Mesenchymal stem cell (in vitro differentiated cells and primary cell): ENCODE results near the gene CALR.

ENCODE experiments used
- DNase-seq: peaks from one replicate; pipeline ENCODE4 v3.0.0-alpha.2; 2013
- H2AFZ ChIP-seq: one replicate; pipeline ENCODE4 v1.6.1; 2013; ENCODE audit warnings: low read depth, mild to moderate bottlenecking, control low read depth, inconsistent platforms, low read length, moderate library complexity
- H2AK5ac ChIP-seq: 2 replicates; pipeline ENCODE4 v1.6.1; 2013; ENCODE audit warnings: low read length, moderate library complexity, mild to moderate bottlenecking, inconsistent platforms; ENCODE audit not compliant: severe bottlenecking
- H2BK120ac ChIP-seq: one replicate; pipeline ENCODE4 v1.6.1; 2013; ENCODE audit warnings: low read depth, mild to moderate bottlenecking, inconsistent platforms, low read length, moderate library complexity
- H2BK12ac ChIP-seq, 2 experiments: one replicate each; pipeline ENCODE4 v1.6.1; 2013; ENCODE audit warnings: inconsistent platforms in 2 of 2, low read length in 2 of 2, mild to moderate bottlenecking in 2 of 2, moderate library complexity in 2 of 2, control low read depth in 1 of 2
- H2BK15ac ChIP-seq: one replicate; pipeline ENCODE4 v1.6.1; 2013; ENCODE audit warnings: mild to moderate bottlenecking, low read depth, inconsistent platforms; ENCODE audit not compliant: poor library complexity, severe bottlenecking
- H2BK5ac ChIP-seq: 2 replicates; pipeline ENCODE4 v1.6.1; 2013; ENCODE audit warnings: low read depth, mild to moderate bottlenecking, low read length, control low read depth, inconsistent platforms; ENCODE audit not compliant: poor library complexity, severe bottlenecking
- H3K14ac ChIP-seq, 2 experiments: one replicate each; pipeline ENCODE4 v1.6.1; 2013; ENCODE audit warnings: inconsistent platforms in 2 of 2, low read length in 2 of 2, control low read depth in 1 of 2, mild to moderate bottlenecking in 1 of 2, moderate library complexity in 1 of 2
- H3K18ac ChIP-seq, 2 experiments: one replicate each; pipeline ENCODE4 v1.6.1; 2013; ENCODE audit warnings: inconsistent platforms in 2 of 2, low read length in 2 of 2, control low read depth in 1 of 2, low read depth in 1 of 2, mild to moderate bottlenecking in 1 of 2
- H3K23ac ChIP-seq, 2 experiments: one replicate each; pipeline ENCODE4 v1.6.1; 2013; ENCODE audit warnings: inconsistent platforms in 2 of 2, low read length in 2 of 2, mild to moderate bottlenecking in 2 of 2, moderate library complexity in 2 of 2, control low read depth in 1 of 2
- H3K27ac ChIP-seq: 2 replicates; pipeline ENCODE4 v1.5.1; 2013; ENCODE audit warnings: mild to moderate bottlenecking, moderate library complexity, low read length, control low read depth, inconsistent platforms; ENCODE audit not compliant: poor library complexity, severe bottlenecking
- H3K27me3 ChIP-seq, 2 experiments: 2 replicates each; pipeline versions ENCODE4 v1.6.1 to v1.7.0; 2013; ENCODE audit warnings: low read length in 2 of 2, mild to moderate bottlenecking in 2 of 2, moderate library complexity in 2 of 2, control low read depth in 1 of 2, inconsistent platforms in 1 of 2; ENCODE audit not compliant: control insufficient read depth in 1 of 2, insufficient read depth in 1 of 2
- H3K36me3 ChIP-seq, 2 experiments: 2 replicates each; pipeline versions ENCODE4 v1.6.1 to v1.7.0; 2013; ENCODE audit warnings: low read length in 2 of 2, control low read depth in 1 of 2, inconsistent platforms in 1 of 2, low read depth in 1 of 2, mild to moderate bottlenecking in 1 of 2; ENCODE audit not compliant: insufficient read depth in 2 of 2, control insufficient read depth in 1 of 2
- H3K4ac ChIP-seq, 2 experiments: one replicate each; pipeline ENCODE4 v1.6.1; 2013; ENCODE audit warnings: inconsistent platforms in 2 of 2, low read length in 2 of 2, mild to moderate bottlenecking in 2 of 2, moderate library complexity in 2 of 2, control low read depth in 1 of 2, low read depth in 1 of 2
- H3K4me1 ChIP-seq: 2 replicates; pipeline ENCODE4 v1.6.1; 2013; ENCODE audit warnings: low read depth, low read length, control low read depth; ENCODE audit not compliant: control insufficient read depth, insufficient read depth
- H3K4me2 ChIP-seq: 2 replicates; pipeline ENCODE4 v1.6.1; 2013; ENCODE audit warnings: low read length, mild to moderate bottlenecking, inconsistent platforms; ENCODE audit not compliant: poor library complexity, severe bottlenecking
- H3K4me3 ChIP-seq, 2 experiments: 2 replicates each; pipeline versions ENCODE4 v1.5.1 to v1.7.0; 2013; ENCODE audit warnings: low read length in 2 of 2, mild to moderate bottlenecking in 2 of 2, control low read depth in 1 of 2, low read depth in 1 of 2; ENCODE audit not compliant: insufficient read depth in 1 of 2
- H3K79me1 ChIP-seq: replicated peaks from 2 replicates; pipeline ENCODE4 v1.6.1; 2013; ENCODE audit warnings: mild to moderate bottlenecking, control low read depth, low read length, inconsistent platforms; ENCODE audit not compliant: poor library complexity, severe bottlenecking
- H3K9ac ChIP-seq: 2 replicates; pipeline ENCODE4 v1.7.0; 2013; ENCODE audit warnings: mild to moderate bottlenecking, low read length, moderate library complexity
- H3K9me3 ChIP-seq: 2 replicates; pipeline ENCODE4 v1.7.0; 2013; ENCODE audit warnings: mild to moderate bottlenecking, low read length; ENCODE audit not compliant: control insufficient read depth
- H4K8ac ChIP-seq: one replicate; pipeline ENCODE4 v1.6.1; 2013; ENCODE audit warnings: inconsistent platforms, mild to moderate bottlenecking, low read length, moderate library complexity
- H4K91ac ChIP-seq: one replicate; pipeline ENCODE4 v1.6.1; 2013; ENCODE audit warnings: mild to moderate bottlenecking, low read length, inconsistent platforms
- WGBS: methylation state at CpG from one replicate; pipeline ENCODE4 v1.1.7; 2013; ENCODE audit warnings: mixed read lengths; 5-methylcytosine and 5-hydroxymethylcytosine counted together

The CALR gene

DNA sequence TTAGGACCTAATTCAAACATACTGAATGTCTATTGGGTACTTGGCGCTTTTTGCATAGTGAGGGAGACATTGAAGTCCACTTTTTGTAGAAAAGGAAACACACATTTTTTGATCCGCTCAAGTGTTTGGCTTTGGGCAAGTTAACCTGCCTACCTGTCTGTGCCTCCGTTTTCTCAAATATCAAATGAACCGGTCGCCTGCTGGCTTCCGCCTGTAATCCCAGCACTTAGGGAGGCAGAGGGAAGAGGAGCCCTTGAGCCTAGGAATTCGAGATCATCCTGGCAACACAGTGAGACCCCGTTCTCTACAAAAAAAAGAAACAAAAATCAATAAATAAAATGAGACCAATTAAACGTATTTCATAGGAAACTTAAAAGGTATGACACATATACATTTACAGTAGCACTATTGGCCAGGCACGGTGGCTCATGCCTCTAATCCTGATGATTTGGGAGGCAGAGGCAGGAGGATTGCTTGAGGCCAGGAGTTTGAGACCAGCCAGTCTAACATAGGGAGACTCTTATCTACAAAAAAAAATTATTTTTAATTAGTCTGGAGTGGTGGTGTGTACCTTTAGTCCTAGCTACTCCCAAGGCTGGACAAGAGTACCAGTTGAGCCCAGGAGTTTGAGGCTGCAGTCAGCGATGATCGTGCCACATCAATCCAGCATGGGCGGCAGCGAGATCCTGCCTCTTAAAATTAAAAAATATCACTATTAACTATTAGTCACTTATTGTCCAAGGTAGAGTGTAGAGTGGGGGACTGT is 8.5 kb downstream of the CALR start:
- Histone ChIP-seq H4K8ac (no peak overlapping the region), H4K91ac (no peak overlapping the region), H3K18ac (no peak overlapping the region), H3K14ac (no peak overlapping the region), H2BK120ac (peak overlapping the region; percentile 39), H2AK5ac (no peak overlapping the region), H3K36me3 (peaks cover 69 to 77% of the 10 kb centered on the region in 2 experiments), H3K4me1 (peaks cover 16% of the 10 kb centered on the region), H2BK5ac (no peak overlapping the region), H3K23ac (no peak overlapping the region), H3K4me2 (peak overlapping the region; percentile 86), H3K4ac (no peak overlapping the region), H2AFZ (no peak overlapping the region), H3K27me3 (no peaks in the 10 kb centered on the region), H3K27ac (peak overlapping the region; percentile 79), H2BK12ac (no peak overlapping the region), H3K9ac (peak overlapping the region; percentile 99), H3K4me3 (peak overlapping the region in 1 of 2 experiments; percentile 97), H3K79me1 (peaks cover 17% of the 10 kb centered on the region), H3K9me3 (no peaks in the 10 kb centered on the region), H2BK15ac (no peak overlapping the region)
- no peak for DNase-seq
- 51% methylated on average over 8 of the region's 14 CpGs for WGBS

DNA sequence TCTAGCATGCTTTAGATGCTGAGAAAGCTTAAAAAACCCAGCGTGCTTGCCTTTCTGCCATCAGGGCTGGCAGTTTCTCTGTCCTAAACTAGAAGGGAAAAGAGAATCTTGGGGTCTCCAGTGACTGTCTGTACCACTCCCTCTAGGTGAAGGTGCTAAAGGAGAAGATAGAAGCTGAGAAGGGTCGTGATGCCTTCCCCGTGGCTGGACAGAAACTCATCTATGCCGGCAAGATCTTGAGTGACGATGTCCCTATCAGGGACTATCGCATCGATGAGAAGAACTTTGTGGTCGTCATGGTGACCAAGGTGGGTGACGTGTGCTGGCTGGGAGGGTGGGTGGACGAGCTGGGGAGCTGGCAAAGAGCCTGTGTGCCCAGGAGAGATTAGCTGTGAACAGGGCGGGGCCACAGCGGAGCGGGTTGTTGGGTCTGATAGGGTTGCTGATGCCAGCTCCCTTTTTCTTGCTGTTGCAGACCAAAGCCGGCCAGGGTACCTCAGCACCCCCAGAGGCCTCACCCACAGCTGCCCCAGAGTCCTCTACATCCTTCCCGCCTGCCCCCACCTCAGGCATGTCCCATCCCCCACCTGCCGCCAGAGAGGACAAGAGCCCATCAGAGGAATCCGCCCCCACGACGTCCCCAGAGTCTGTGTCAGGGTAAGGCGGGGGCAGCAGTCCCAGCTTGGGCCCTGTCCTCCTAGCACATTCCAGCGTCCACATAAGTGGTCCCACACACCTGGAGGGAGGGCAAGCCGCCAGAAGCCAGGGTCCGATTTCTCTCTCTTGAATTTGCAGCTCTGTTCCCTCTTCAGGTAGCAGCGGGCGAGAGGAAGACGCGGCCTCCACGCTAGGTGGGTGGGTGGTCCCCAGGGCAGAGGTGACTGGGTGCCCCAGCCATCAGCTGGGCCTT is 9.5 kb downstream of the CALR start:
- DNase-seq = no peak
- Histone ChIP-seq H3K14ac (no peak overlapping the region), H2BK12ac (no peak overlapping the region), H3K18ac (no peak overlapping the region), H2BK5ac (no peak overlapping the region), H3K4me2 (no peak overlapping the region), H3K23ac (no peak overlapping the region), H3K4me1 (peaks cover 12% of the 10 kb centered on the region), H4K8ac (no peak overlapping the region), H3K9me3 (no peaks in the 10 kb centered on the region), H3K27ac (no peak overlapping the region), H3K36me3 (peaks cover 71 to 76% of the 10 kb centered on the region in 2 experiments), H3K27me3 (no peaks in the 10 kb centered on the region), H3K4ac (no peak overlapping the region), H3K79me1 (peaks cover 19% of the 10 kb centered on the region), H2AK5ac (no peak overlapping the region), H4K91ac (no peak overlapping the region), H3K9ac (peak overlapping the region; percentile 99), H2AFZ (no peak overlapping the region), H3K4me3 (peak overlapping the region in 1 of 2 experiments; percentile 97), H2BK15ac (no peak overlapping the region), H2BK120ac (no peak overlapping the region)
- 97% methylated on average over 25 of the region's 28 CpGs for WGBS

GRCh38 chr19:12948612-12949362 is 10.4 kb downstream of the CALR start:
- H2AK5ac ChIP-seq = no peak overlapping the region
- H3K27me3 ChIP-seq = no peaks in the 10 kb centered on the region
- no peak overlapping the region for H3K23ac ChIP-seq
- H4K91ac ChIP-seq = no peak overlapping the region
- H3K4me2 ChIP-seq = no peak overlapping the region
- H3K4me1 ChIP-seq = peaks cover 13% of the 10 kb centered on the region
- H2BK12ac ChIP-seq = no peak overlapping the region
- H3K36me3 ChIP-seq = peaks cover 71 to 74% of the 10 kb centered on the region in 2 experiments
- no peak overlapping the region for H3K14ac ChIP-seq
- no peaks in the 10 kb centered on the region for H3K9me3 ChIP-seq
- H2BK120ac ChIP-seq = no peak overlapping the region
- WGBS = 96% methylated on average over 30 of the region's 30 CpGs
- peaks cover 19% of the 10 kb centered on the region for H3K79me1 ChIP-seq
- no peak overlapping the region for H2BK15ac ChIP-seq
- no peak overlapping the region for H3K27ac ChIP-seq
- no peak overlapping the region for H3K4ac ChIP-seq
- H3K9ac ChIP-seq = no peak overlapping the region
- no peak overlapping the region for H2BK5ac ChIP-seq
- no peak overlapping the region for H2AFZ ChIP-seq
- H3K18ac ChIP-seq = no peak overlapping the region
- H3K4me3 ChIP-seq = no peak overlapping the region
- H4K8ac ChIP-seq = no peak overlapping the region
- no peak for DNase-seq
